ENCODE results near the gene KIF1B.

The KIF1B gene

GRCh38 chr1:10252508-10252907 is 42.1 kb downstream of the KIF1B start:
- TF ChIP-seq TCF12 (IDR thresholded peaks at IDR 0.05; ENCODE audit: low read depth) (no peak), RAD21 (IDR thresholded peaks at IDR 0.05; ENCODE audit: low read depth) (no peak), EP300 (IDR thresholded peaks at IDR 0.05; ENCODE audit: borderline replicate concordance) (no peak), YY1 (IDR thresholded peaks at IDR 0.05; ENCODE audit: low read depth) (no peak), USF1 (IDR thresholded peaks at IDR 0.05) (no peak), EGR1 (IDR thresholded peaks at IDR 0.05) (no peak), FOXM1 (IDR thresholded peaks at IDR 0.05; ENCODE audit: borderline replicate concordance, low read depth) (no peak), ZBTB7A (IDR thresholded peaks at IDR 0.05; ENCODE audit: low read depth) (no peak), MAX (IDR thresholded peaks at IDR 0.05) (no peak), NFIC (IDR thresholded peaks at IDR 0.05) (no peak), CEBPB (IDR thresholded peaks at IDR 0.05) (no peak), REST (IDR thresholded peaks at IDR 0.05; ENCODE audit: low read depth) (no peak), CREB1 (IDR thresholded peaks at IDR 0.05; ENCODE audit: low read depth) (no peak), TAF1 (IDR thresholded peaks at IDR 0.05; ENCODE audit: low read depth) (no peak), TEAD4 (IDR thresholded peaks at IDR 0.05) (no peak)

- no peak for TF ChIP-seq TAF1 (IDR thresholded peaks at IDR 0.05; ENCODE audit: low read depth)
- TF ChIP-seq EP300 (IDR thresholded peaks at IDR 0.05; ENCODE audit: borderline replicate concordance) = no peak
- no peak for TF ChIP-seq YY1 (IDR thresholded peaks at IDR 0.05; ENCODE audit: low read depth)
- no peak for TF ChIP-seq RAD21 (IDR thresholded peaks at IDR 0.05; ENCODE audit: low read depth)
- TF ChIP-seq TEAD4 (IDR thresholded peaks at IDR 0.05) = no peak
- no peak for TF ChIP-seq EGR1 (IDR thresholded peaks at IDR 0.05)
- no peak for TF ChIP-seq CEBPB (IDR thresholded peaks at IDR 0.05)
- no peak for TF ChIP-seq REST (IDR thresholded peaks at IDR 0.05; ENCODE audit: low read depth)
- no peak for TF ChIP-seq MAX (IDR thresholded peaks at IDR 0.05)
- TF ChIP-seq TCF12 (IDR thresholded peaks at IDR 0.05; ENCODE audit: low read depth) = no peak
- TF ChIP-seq FOXM1 (IDR thresholded peaks at IDR 0.05; ENCODE audit: borderline replicate concordance, low read depth) = no peak
- TF ChIP-seq ZBTB7A (IDR thresholded peaks at IDR 0.05; ENCODE audit: low read depth) = no peak
- TF ChIP-seq USF1 (IDR thresholded peaks at IDR 0.05) = no peak
- no peak for TF ChIP-seq NFIC (IDR thresholded peaks at IDR 0.05)
- TF ChIP-seq CREB1 (IDR thresholded peaks at IDR 0.05; ENCODE audit: low read depth) = no peak
Observed at GRCh38 chr1:10253149-10253548, 42.8 kb downstream of the KIF1B start.

- no peak for TF ChIP-seq REST (IDR thresholded peaks at IDR 0.05; ENCODE audit: low read depth)
- no peak for TF ChIP-seq NFIC (IDR thresholded peaks at IDR 0.05)
- TF ChIP-seq YY1 (IDR thresholded peaks at IDR 0.05; ENCODE audit: low read depth) = no peak
- no peak for TF ChIP-seq TCF12 (IDR thresholded peaks at IDR 0.05; ENCODE audit: low read depth)
- no peak for TF ChIP-seq FOXM1 (IDR thresholded peaks at IDR 0.05; ENCODE audit: borderline replicate concordance, low read depth)
- no peak for TF ChIP-seq CEBPB (IDR thresholded peaks at IDR 0.05)
- no peak for TF ChIP-seq CREB1 (IDR thresholded peaks at IDR 0.05; ENCODE audit: low read depth)
- no peak for TF ChIP-seq RAD21 (IDR thresholded peaks at IDR 0.05; ENCODE audit: low read depth)
- no peak for TF ChIP-seq ZBTB7A (IDR thresholded peaks at IDR 0.05; ENCODE audit: low read depth)
Observed at GRCh38 chr1:10253755-10254154, 43.4 kb downstream of the KIF1B start.

- TF ChIP-seq TCF12 (IDR thresholded peaks at IDR 0.05; ENCODE audit: low read depth) = no peak
- TF ChIP-seq CEBPB (IDR thresholded peaks at IDR 0.05) = no peak
- no peak for TF ChIP-seq EP300 (IDR thresholded peaks at IDR 0.05; ENCODE audit: borderline replicate concordance)
- TF ChIP-seq FOXM1 (IDR thresholded peaks at IDR 0.05; ENCODE audit: borderline replicate concordance, low read depth) = no peak
- no peak for TF ChIP-seq NFIC (IDR thresholded peaks at IDR 0.05)
- no peak for TF ChIP-seq ZBTB7A (IDR thresholded peaks at IDR 0.05; ENCODE audit: low read depth)
- no peak for TF ChIP-seq TAF1 (IDR thresholded peaks at IDR 0.05; ENCODE audit: low read depth)
- TF ChIP-seq RAD21 (IDR thresholded peaks at IDR 0.05; ENCODE audit: low read depth) = no peak
- TF ChIP-seq MAX (IDR thresholded peaks at IDR 0.05) = no peak
- no peak for TF ChIP-seq CREB1 (IDR thresholded peaks at IDR 0.05; ENCODE audit: low read depth)
- no peak for TF ChIP-seq EGR1 (IDR thresholded peaks at IDR 0.05)
- no peak for TF ChIP-seq REST (IDR thresholded peaks at IDR 0.05; ENCODE audit: low read depth)
- TF ChIP-seq YY1 (IDR thresholded peaks at IDR 0.05; ENCODE audit: low read depth) = no peak
Observed at GRCh38 chr1:10257851-10258250, 47.5 kb downstream of the KIF1B start.

Measured in Ishikawa (cell line).